ENCODE data around the gene BRD9.
"Not testable (repeated sequence)": the region's sequence is repeated elsewhere in the genome, so short reads cannot be mapped to it uniquely, and the experiment has no call there.

Gene BRD9

GRCh38 chr5:856531-857425, 35.8 kb downstream of the BRD9 start:
- no peak for DNase-seq (ENCODE audit: low spot score)

GRCh38 chr5:855771-856530, 36.6 kb downstream of the BRD9 start:
- peak; percentile 39 for DNase-seq (ENCODE audit: low spot score)

GRCh38 chr5:854966-855743, 37.4 kb downstream of the BRD9 start:
- no peak for DNase-seq (ENCODE audit: low spot score)

- DNase-seq (ENCODE audit: low spot score): no peak
Measured at GRCh38 chr5:854217-854616, 38.4 kb downstream of the BRD9 start.

- DNase-seq (ENCODE audit: low spot score): not testable (repeated sequence)
Measured at GRCh38 chr5:853416-854090, 39.0 kb downstream of the BRD9 start.

GRCh38 chr5:852431-853401, 39.9 kb downstream of the BRD9 start:
- no peak for DNase-seq (ENCODE audit: low spot score)

- DNase-seq (ENCODE audit: low spot score): no peak
Measured at GRCh38 chr5:852018-852417, 40.6 kb downstream of the BRD9 start.

GRCh38 chr5:851553-851952, 41.0 kb downstream of the BRD9 start:
- DNase-seq (ENCODE audit: low spot score): no peak

- no peak for DNase-seq (ENCODE audit: low spot score)
Measured at GRCh38 chr5:851076-851475, 41.5 kb downstream of the BRD9 start.

- DNase-seq (ENCODE audit: low spot score): no peak
Measured at GRCh38 chr5:850511-851006, 42.0 kb downstream of the BRD9 start, which contains the start of gene ZDHHC11. TSS of gene ZDHHC11 (minus strand) at chr5:850986. CDS start at chr5:850602, 384 bp downstream.

GRCh38 chr5:849651-850301, 42.8 kb downstream of the BRD9 start:
- DNase-seq (ENCODE audit: low spot score): no peak

GRCh38 chr5:848671-849111, 43.9 kb downstream of the BRD9 start:
- DNase-seq (ENCODE audit: low spot score): no peak

- not testable (repeated sequence) for DNase-seq (ENCODE audit: low spot score)
Measured at GRCh38 chr5:847736-848135, 44.9 kb downstream of the BRD9 start.

- DNase-seq (ENCODE audit: low spot score): not testable (repeated sequence)
Measured at GRCh38 chr5:847212-847611, 45.4 kb downstream of the BRD9 start.

GRCh38 chr5:846602-847091, 46.0 kb downstream of the BRD9 start:
- not testable (repeated sequence) for DNase-seq (ENCODE audit: low spot score)

GRCh38 chr5:845676-846601, 46.7 kb downstream of the BRD9 start:
- DNase-seq (ENCODE audit: low spot score): not testable (repeated sequence)

GRCh38 chr5:845031-845675, 47.4 kb downstream of the BRD9 start:
- DNase-seq (ENCODE audit: low spot score): not testable (repeated sequence)

- not testable (repeated sequence) for DNase-seq (ENCODE audit: low spot score)
Measured at GRCh38 chr5:844426-844825, 48.2 kb downstream of the BRD9 start.
